A673 (cell line): ENCODE results near the gene ARHGEF33.

Source experiments
- CTCF ChIP-seq: fragments of 300-800, 200-600 bp; sonication (generic); conservative IDR thresholded peaks from 2 replicates; pipeline ENCODE4 v1.5.1; 2017; ENCODE audit warnings: low read depth, mild to moderate bottlenecking, antibody characterized with exemption, low read length, moderate library complexity, mixed read lengths
- EZH2 ChIP-seq: fragments of 200-600 bp; sonication (generic); IDR thresholded peaks from 2 replicates; pipeline ENCODE4 v1.6.1; 2017; ENCODE audit warnings: borderline replicate concordance, low read depth, mild to moderate bottlenecking, mixed read lengths, antibody characterized with exemption, low read length; ENCODE audit not compliant: poor library complexity, severe bottlenecking

- TF ChIP-seq CTCF: no peak
- TF ChIP-seq EZH2: no peak
Measured at GRCh38 chr2:38982498-38982897, 92.8 kb downstream of the ARHGEF33 start.
